ENCODE measurements around the gene RAPGEF5.

RAPGEF5 gene

DNA sequence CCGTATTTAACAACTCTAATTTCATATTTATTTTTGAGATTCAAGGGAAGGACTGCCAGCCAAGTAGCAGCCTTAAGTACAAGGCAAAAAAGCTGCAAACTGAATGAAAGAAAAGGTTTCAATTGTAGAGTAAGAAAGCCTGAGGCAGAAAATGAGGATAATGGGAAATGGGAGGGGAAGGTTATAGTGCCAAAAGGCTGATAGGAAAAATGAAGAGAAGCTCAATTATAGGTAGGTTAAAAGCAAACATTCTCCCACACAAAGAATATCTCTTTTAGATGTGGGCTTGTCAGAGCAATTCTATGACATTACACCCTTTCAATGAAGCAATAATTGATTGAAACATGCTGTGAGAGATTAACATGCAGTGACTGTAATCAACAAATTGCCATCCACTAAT, 175.3 kb downstream of the RAPGEF5 start:
- TF ChIP-seq, protein P1, sequence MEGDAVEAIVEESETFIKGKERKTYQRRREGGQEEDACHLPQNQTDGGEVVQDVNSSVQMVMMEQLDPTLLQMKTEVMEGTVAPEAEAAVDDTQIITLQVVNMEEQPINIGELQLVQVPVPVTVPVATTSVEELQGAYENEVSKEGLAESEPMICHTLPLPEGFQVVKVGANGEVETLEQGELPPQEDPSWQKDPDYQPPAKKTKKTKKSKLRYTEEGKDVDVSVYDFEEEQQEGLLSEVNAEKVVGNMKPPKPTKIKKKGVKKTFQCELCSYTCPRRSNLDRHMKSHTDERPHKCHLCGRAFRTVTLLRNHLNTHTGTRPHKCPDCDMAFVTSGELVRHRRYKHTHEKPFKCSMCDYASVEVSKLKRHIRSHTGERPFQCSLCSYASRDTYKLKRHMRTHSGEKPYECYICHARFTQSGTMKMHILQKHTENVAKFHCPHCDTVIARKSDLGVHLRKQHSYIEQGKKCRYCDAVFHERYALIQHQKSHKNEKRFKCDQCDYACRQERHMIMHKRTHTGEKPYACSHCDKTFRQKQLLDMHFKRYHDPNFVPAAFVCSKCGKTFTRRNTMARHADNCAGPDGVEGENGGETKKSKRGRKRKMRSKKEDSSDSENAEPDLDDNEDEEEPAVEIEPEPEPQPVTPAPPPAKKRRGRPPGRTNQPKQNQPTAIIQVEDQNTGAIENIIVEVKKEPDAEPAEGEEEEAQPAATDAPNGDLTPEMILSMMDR (IDR thresholded peaks at IDR 0.05; ENCODE audit: unreplicated experiment in 3 of 3) = no peak
- H3K9me3 Mint-ChIP-seq = peaks cover 13% of the 10 kb centered on the region
- no peaks in the 10 kb centered on the region for H3K27me3 Mint-ChIP-seq (ENCODE audit: low read depth)
- H3K4me3 Mint-ChIP-seq = no peak overlapping the region
- H3K27ac Mint-ChIP-seq = no peak overlapping the region
- H3K36me3 Mint-ChIP-seq (ENCODE audit: low read depth) = peaks cover 12% of the 10 kb centered on the region
- H3K4me1 Mint-ChIP-seq = no peaks in the 10 kb centered on the region

DNA sequence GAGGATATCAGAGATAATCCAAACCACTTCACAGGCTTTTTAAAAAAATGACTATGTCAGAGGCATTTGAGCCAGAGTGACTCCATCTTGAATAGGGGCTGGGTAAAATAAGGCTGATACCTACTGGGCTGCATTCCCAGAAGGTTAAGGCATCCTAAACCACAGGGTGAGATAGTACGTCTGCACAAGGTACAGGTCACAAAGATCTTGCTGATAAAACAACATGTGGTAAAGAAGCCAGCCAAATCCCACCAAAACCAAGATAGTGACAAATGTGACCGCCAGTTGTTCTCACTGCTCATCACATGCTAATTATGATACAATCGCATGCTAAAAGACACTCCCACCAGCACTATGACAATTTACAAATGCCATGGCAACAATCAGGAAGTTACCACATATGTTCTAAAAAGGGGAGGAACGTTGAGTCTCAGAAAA, 177.5 kb downstream of the RAPGEF5 start:
- peaks cover 12% of the 10 kb centered on the region for H3K36me3 Mint-ChIP-seq (ENCODE audit: low read depth)
- no peaks in the 10 kb centered on the region for H3K27me3 Mint-ChIP-seq (ENCODE audit: low read depth)
- H3K4me1 Mint-ChIP-seq = no peaks in the 10 kb centered on the region
- TF ChIP-seq, protein P1 (IDR thresholded peaks at IDR 0.05; ENCODE audit: unreplicated experiment in 3 of 3) = no peak
- no peak overlapping the region for H3K27ac Mint-ChIP-seq
- H3K9me3 Mint-ChIP-seq = peaks cover 16% of the 10 kb centered on the region
- H3K4me3 Mint-ChIP-seq = no peak overlapping the region

DNA sequence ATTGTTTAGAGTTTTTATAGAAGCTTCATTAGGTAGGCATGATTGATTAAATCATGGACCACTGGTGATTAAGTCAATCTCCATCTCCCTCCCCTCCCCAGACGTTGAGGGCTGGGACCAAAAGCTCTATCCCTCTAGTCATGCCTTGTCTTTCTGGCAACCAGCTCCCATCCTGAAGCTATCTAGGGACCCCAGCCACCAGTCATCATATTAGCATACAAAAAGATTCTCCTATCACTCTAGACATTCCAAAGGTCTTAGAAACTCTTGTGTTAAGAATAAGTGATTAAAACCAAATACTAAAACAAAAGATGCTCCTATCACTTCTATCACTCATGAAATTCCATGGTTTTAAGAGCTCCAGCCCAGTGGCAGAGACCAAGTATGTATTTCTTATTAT, 178.2 kb downstream of the RAPGEF5 start:
- TF ChIP-seq, protein P1 (IDR thresholded peaks at IDR 0.05; ENCODE audit: unreplicated experiment in 3 of 3) = no peak
- H3K9me3 Mint-ChIP-seq = peaks cover 16% of the 10 kb centered on the region
- H3K27ac Mint-ChIP-seq = no peak overlapping the region
- H3K36me3 Mint-ChIP-seq (ENCODE audit: low read depth) = peaks cover 12% of the 10 kb centered on the region
- no peaks in the 10 kb centered on the region for H3K27me3 Mint-ChIP-seq (ENCODE audit: low read depth)
- no peaks in the 10 kb centered on the region for H3K4me1 Mint-ChIP-seq
- H3K4me3 Mint-ChIP-seq = no peak overlapping the region

DNA sequence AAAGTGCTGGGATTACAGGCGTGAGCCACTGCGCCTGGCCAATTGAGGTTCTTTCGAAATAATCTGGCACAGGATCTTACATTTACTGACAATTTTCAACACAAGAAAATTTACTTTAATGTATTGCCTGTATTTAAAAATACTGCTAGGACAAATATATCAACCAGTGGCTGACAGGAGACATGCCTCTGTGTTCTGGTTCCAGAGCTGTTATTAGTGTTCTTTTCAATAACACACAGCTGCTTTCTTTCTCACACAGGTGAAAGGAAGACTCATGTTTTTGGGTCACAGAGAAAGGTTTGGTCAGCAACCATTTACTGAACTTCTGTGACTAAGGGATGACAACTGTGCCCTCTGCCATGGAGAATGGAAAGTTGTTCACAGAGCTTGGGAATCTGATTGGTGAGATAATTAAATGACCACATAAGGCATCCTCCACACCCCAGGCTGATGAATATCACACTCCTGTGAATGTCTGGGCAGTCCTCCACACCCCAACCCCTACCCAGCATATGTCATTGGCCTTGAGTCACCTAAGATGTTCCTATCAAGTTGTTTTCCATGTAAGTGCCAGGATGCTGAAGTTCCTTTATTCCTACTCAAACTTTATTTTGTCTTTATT, 180.1 kb downstream of the RAPGEF5 start:
- Mint-ChIP-seq H3K9me3 (peaks cover 16% of the 10 kb centered on the region), H3K4me3 (no peak overlapping the region), H3K36me3 (ENCODE audit: low read depth) (peaks cover 12% of the 10 kb centered on the region), H3K27me3 (ENCODE audit: low read depth) (no peaks in the 10 kb centered on the region), H3K4me1 (no peaks in the 10 kb centered on the region), H3K27ac (no peak overlapping the region)
- TF ChIP-seq, protein P1 (IDR thresholded peaks at IDR 0.05; ENCODE audit: unreplicated experiment in 3 of 3) = no peak

DNA sequence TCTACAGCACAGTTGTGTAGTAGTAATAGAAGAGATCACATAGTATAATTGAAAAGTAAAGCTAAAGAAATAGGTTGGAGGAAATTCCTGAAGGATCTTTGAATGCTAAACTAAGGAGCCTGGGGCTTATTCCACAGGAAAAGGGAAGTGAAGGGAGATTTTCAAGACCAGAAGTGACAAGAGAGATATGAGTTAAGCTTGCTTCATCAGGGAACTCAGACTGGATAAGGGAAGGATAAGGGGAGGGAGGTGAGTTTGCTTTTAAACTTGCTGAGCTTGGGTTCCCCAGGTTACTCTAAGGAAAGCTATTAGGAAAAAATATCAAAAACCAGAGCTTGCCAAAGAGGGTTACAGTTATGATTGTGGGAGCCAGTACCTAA, 182.4 kb downstream of the RAPGEF5 start:
- no peaks in the 10 kb centered on the region for H3K27me3 Mint-ChIP-seq (ENCODE audit: low read depth)
- no peaks in the 10 kb centered on the region for H3K36me3 Mint-ChIP-seq (ENCODE audit: low read depth)

More for the DNA sequence above, 182.4 kb downstream of the RAPGEF5 start:
- Mint-ChIP-seq H3K9me3 (peaks cover 6% of the 10 kb centered on the region), H3K27ac (no peak overlapping the region), H3K4me3 (no peak overlapping the region), H3K4me1 (no peaks in the 10 kb centered on the region)
- TF ChIP-seq, protein P1 (IDR thresholded peaks at IDR 0.05; ENCODE audit: unreplicated experiment in 3 of 3) = no peak
